Calu3 (cell line): ENCODE results near the gene OR2F2. TPM values are rescaled to one million over a fixed set of nuclear protein-coding genes. Genes with fewer than 3 reads are reported as not detected.
A peak's percentile ranks its signal among the peaks of the same experiment; 100 is the strongest.

Experiments used
- BruUV-seq: library from RNA; stranded (reverse); fragments of 400-500 nt; replicated peaks from 2 replicates; lab custom pipeline; 2021; lab: Mats Ljungman, UMichigan
- CTCF ChIA-PET: fragments of 300-600 bp; sonication (Branson Sonifier 250); formaldehyde crosslinking; loops from one replicate; lab custom pipeline; 2022; ENCODE audit warnings: antibody characterized with exemption; lab: Charles Lee
- DNase-seq: peaks from one replicate; pipeline ENCODE4 v3.0.0; 2022
- H3K27ac Mint-ChIP-seq: one replicate; pipeline ENCODE4 v1.8.0; 2022; ENCODE audit warnings: mixed read lengths; ENCODE audit not compliant: unreplicated experiment
- H3K27me3 Mint-ChIP-seq: one replicate; pipeline ENCODE4 v1.8.0; 2022; ENCODE audit warnings: mixed read lengths; ENCODE audit not compliant: unreplicated experiment
- H3K36me3 Mint-ChIP-seq: one replicate; pipeline ENCODE4 v1.8.0; 2022; ENCODE audit warnings: mild to moderate bottlenecking, moderate library complexity, mixed read lengths; ENCODE audit not compliant: insufficient read depth, unreplicated experiment
- H3K4me1 Mint-ChIP-seq: one replicate; pipeline ENCODE4 v1.8.0; 2022; ENCODE audit warnings: mild to moderate bottlenecking, low read depth, mixed read lengths; ENCODE audit not compliant: unreplicated experiment
- H3K4me3 Mint-ChIP-seq: one replicate; pipeline ENCODE4 v1.8.0; 2022; ENCODE audit warnings: mild to moderate bottlenecking, low read depth, moderate library complexity, mixed read lengths; ENCODE audit not compliant: unreplicated experiment
- H3K9me3 Mint-ChIP-seq: one replicate; pipeline ENCODE4 v1.8.0; 2022; ENCODE audit warnings: low read depth, mixed read lengths; ENCODE audit not compliant: unreplicated experiment
- intact Hi-C: fragments of 100-400 bp; cut with micrococcal nuclease; formaldehyde crosslinking; loops from one replicate; pipeline ENCODE4 v1.10.0; 2022; ENCODE audit not compliant: unreplicated experiment
- total RNA-seq: library from RNA; stranded (reverse); gene quantifications from 2 replicates; pipeline ENCODE4 v1.2.3, GENCODE V29; 2022
- TF ChIP-seq, protein P1 (sequence below): fragments of 200-600 bp; IDR thresholded peaks from one replicate; pipeline ENCODE4 v1.8.0; 2022; ENCODE audit warnings: antibody characterized with exemption; ENCODE audit not compliant: unreplicated experiment

The OR2F2 gene
- total RNA-seq, 1 experiment from 2014 or later = not detected

DNA sequence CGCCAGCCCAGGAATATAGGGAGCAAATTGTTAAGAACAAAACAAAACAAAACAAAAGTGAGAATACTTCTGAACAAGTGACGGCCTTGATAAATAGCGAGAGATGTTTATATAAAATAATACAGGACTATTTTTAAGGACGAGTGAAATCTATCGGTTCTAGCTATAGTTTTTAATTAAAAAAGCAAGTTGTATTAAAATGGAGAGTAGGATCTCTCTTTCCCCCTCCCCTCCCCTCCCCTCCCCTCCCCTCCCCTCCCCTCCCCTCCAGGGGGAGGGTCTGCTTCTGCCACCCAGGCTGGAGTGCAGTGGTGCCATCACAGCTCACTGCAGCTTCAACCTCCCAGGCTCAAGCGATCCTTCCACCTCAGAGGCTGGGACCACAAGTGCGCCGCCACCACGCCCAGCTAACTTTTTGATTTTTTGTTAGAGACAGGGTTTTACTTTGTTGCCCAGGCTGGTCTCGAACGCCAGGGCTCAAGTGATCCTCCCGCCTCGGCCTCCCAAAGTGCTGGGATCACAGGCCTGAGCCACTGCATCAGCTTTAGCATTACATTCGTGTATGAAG, 32.6 kb upstream of the OR2F2 start:
- H3K9me3 Mint-ChIP-seq = no peaks in the 10 kb centered on the region
- peak overlapping the region; percentile 88 for H3K4me3 Mint-ChIP-seq
- H3K27ac Mint-ChIP-seq = peak overlapping the region; percentile 83
- intact Hi-C loops = loop anchor here (5.0 kb wide), 2 partner anchors 70 to 225 kb away; no protein-coding TSS in a partner anchor
- TF ChIP-seq, protein P1, sequence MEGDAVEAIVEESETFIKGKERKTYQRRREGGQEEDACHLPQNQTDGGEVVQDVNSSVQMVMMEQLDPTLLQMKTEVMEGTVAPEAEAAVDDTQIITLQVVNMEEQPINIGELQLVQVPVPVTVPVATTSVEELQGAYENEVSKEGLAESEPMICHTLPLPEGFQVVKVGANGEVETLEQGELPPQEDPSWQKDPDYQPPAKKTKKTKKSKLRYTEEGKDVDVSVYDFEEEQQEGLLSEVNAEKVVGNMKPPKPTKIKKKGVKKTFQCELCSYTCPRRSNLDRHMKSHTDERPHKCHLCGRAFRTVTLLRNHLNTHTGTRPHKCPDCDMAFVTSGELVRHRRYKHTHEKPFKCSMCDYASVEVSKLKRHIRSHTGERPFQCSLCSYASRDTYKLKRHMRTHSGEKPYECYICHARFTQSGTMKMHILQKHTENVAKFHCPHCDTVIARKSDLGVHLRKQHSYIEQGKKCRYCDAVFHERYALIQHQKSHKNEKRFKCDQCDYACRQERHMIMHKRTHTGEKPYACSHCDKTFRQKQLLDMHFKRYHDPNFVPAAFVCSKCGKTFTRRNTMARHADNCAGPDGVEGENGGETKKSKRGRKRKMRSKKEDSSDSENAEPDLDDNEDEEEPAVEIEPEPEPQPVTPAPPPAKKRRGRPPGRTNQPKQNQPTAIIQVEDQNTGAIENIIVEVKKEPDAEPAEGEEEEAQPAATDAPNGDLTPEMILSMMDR = no peak
- CTCF ChIA-PET = interaction anchor here (0.6 to 3.1 kb wide), 10 partner anchors 10 to 276 kb away, joined by 3 to 32 read pairs (median 4); no protein-coding TSS in a partner anchor
- BruUV-seq = no TSS peak
- peaks cover 15% of the 10 kb centered on the region for H3K36me3 Mint-ChIP-seq
- no peak for DNase-seq
- no peaks in the 10 kb centered on the region for H3K27me3 Mint-ChIP-seq
- peaks cover 33% of the 10 kb centered on the region for H3K4me1 Mint-ChIP-seq

DNA sequence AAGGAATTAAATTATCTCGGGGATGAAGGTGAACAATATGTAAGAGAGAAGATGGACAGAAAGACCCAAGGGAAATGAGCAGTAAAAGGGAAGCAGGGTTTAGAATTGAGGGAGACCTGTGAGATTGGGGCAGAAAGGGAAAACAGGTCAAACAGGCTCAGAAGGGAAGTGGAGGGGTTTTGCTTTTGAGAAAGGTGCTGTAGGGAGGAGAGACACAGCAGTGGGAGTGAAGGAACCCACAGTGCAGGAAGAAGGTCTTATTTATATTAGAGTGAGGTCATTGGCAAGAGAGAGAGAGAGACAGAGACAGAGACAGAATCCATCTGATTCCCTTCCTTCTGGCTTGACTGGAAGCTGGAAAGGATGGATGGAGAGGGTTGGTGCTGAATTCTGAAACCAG, 29.5 kb upstream of the OR2F2 start:
- no peak for DNase-seq
- no peak overlapping the region for H3K27ac Mint-ChIP-seq
- H3K4me1 Mint-ChIP-seq = peaks cover 12% of the 10 kb centered on the region
- no peak overlapping the region for H3K4me3 Mint-ChIP-seq
- no TSS peak for BruUV-seq
- H3K9me3 Mint-ChIP-seq = no peaks in the 10 kb centered on the region
- TF ChIP-seq, protein P1 = no peak
- intact Hi-C loops = no loop called here
- CTCF ChIA-PET = no interaction called here
- H3K36me3 Mint-ChIP-seq = peaks cover 15% of the 10 kb centered on the region
- no peaks in the 10 kb centered on the region for H3K27me3 Mint-ChIP-seq

DNA sequence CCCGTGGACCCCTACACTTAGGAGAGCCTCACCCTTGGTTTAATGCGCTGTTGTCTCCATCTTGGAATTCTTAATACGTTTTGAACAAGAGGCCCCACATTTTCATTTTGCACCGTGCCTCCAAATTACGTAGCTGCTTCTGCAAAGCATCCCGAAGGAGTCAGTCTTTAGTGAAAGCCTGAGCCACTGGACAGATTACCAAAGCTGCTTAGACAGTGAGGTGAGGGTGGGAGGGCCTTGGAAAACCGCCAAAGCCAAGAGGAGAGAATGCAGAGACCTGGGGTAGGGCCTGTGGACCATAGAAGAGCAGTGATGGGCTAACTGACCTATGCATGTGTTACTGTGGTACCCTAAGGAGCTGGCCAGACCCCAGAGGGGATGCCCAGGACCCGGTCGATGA, 28.9 kb upstream of the OR2F2 start:
- no peak for DNase-seq
- H3K27me3 Mint-ChIP-seq = no peaks in the 10 kb centered on the region
- no peak overlapping the region for H3K27ac Mint-ChIP-seq
- TF ChIP-seq, protein P1 = no peak
- peaks cover 12% of the 10 kb centered on the region for H3K4me1 Mint-ChIP-seq
- peaks cover 12% of the 10 kb centered on the region for H3K36me3 Mint-ChIP-seq
- intact Hi-C loops = no loop called here
- no peak overlapping the region for H3K4me3 Mint-ChIP-seq
- BruUV-seq = no TSS peak
- CTCF ChIA-PET = no interaction called here
- no peaks in the 10 kb centered on the region for H3K9me3 Mint-ChIP-seq

DNA sequence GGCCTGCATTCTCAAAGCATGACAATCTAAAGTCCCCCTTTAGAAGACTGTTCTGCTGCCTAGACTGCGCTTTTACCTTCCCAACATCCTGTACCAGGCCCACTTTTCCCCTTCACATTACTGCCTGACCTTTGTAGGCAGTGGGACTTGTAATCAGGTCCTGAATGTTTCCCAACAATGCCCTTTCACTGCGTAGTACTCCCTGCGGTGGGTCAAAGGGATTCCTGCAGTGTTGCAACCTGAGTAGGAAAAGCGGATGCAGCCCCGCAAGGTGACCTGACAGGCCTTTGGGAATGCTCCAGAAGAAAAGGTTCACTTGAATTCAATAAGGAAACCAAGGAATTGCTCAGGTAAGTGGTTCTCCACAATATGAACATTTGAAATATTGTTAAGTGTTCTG, 28.1 kb upstream of the OR2F2 start:
- intact Hi-C loops = no loop called here
- CTCF ChIA-PET = no interaction called here
- no peak overlapping the region for H3K27ac Mint-ChIP-seq

More for the DNA sequence above, 28.1 kb upstream of the OR2F2 start:
- H3K9me3 Mint-ChIP-seq = no peaks in the 10 kb centered on the region
- no peak overlapping the region for H3K4me3 Mint-ChIP-seq
- no TSS peak for BruUV-seq
- DNase-seq = no peak
- TF ChIP-seq, protein P1 = no peak
- no peaks in the 10 kb centered on the region for H3K27me3 Mint-ChIP-seq
- H3K36me3 Mint-ChIP-seq = peaks cover 4% of the 10 kb centered on the region
- H3K4me1 Mint-ChIP-seq = peaks cover 12% of the 10 kb centered on the region
